ENCODE measurements around the gene BCL2.
A peak's percentile ranks its signal among the peaks of the same experiment; 100 is the strongest.

Gene BCL2

DNA sequence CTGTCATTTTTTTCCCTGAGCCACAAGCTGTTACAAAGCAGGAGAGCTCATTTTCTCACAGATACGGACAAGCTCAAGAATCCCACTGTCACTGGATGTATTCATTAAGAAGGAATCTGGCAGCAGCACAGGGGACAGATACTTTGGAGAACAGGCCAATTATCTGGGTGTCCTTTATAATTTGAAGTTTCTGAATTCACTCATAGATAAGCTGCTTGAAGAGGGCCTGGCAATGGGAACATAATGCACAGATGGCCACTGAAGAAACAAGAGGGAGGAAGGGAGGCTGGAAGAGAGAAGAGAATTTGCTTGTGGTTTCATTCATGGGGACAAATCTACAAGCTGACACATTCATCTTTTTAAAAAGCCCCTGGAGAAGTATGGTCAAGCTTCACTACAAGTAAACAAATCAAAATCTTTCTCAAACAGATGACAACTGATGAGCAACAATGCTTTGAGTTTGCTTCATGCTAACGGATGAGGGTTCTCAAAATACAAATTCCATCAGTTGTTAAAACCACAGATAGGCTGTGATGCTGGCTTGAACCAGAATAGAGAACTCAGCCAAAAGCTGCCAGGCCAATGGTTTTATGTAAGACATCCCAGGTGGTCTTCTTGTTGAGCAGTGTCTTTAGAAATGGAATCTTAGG, 11.9 kb downstream of the BCL2 start:
- DNase-seq: no peak

DNA sequence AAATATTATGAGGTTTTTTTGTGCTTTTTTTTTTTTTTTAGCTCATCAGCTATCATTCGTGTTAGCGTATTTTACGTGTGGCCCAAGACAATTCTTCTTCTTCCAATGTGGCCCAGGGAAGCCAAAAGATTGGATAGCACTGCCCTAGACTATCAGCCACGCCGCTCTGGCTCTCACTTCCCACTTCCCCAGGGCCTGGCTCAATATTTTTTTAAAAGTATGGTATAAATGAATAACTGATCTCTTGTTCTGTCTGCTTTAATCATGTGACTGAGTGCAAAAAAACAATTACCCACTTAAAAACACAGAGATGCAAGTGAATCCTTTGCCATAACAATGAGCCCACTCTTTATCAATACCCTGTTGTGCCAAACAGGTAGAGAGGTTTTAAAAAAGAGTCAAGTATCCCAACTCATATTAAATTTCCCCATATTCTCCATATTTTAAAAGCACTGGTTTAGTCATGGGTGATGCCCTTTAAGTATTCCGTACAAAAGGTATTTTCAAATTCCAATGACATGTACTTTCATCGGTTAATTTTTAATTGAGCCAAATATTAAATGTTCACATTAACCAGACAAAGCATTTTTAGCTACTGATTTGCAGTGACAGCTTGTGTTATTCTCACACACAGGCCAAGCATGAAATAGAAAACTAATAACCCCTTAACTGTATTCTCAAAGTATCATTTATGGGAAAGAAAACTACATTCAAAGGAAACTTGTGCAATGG, 12.6 kb downstream of the BCL2 start:
- DNase-seq: no peak

DNA sequence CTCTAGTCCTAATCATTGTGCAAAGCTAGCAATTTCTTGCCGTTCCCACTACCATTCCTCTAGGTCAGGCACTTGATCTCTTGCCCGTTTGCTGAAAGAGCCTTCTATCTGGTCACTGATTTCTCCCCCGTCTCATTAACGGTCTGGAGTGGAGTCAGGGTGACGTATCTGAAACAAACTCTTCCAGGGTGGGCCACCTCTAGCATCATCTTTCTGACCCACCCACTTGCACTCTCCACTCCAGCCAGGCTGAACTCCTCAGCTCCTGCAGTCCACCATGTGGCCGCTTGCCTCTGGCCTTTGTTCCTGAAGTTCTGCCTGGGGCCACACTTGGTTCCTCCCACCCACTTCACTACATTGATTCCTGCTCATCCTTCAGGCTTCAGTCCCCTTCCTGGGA, 13.3 kb downstream of the BCL2 start:
- no peak for DNase-seq

DNA sequence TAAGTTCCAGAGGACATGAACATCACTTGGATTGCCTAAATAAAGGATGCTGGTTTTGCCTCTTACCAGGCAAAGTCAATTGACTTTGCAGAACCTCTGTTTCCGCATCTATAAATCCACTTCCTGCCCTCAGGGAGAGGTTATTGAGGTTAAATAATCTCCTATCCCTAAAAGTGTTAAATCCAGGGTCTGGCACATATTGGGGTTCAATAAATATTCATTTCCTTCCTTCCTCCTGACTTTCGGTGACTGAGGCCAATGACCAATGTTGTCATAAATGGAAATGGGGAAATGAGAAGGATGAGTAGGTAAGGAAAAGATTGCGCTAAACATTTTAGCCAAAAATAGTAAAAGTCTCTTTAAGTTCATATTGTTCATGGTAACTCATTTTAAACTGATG, 16.0 kb downstream of the BCL2 start:
- no peak for DNase-seq

DNA sequence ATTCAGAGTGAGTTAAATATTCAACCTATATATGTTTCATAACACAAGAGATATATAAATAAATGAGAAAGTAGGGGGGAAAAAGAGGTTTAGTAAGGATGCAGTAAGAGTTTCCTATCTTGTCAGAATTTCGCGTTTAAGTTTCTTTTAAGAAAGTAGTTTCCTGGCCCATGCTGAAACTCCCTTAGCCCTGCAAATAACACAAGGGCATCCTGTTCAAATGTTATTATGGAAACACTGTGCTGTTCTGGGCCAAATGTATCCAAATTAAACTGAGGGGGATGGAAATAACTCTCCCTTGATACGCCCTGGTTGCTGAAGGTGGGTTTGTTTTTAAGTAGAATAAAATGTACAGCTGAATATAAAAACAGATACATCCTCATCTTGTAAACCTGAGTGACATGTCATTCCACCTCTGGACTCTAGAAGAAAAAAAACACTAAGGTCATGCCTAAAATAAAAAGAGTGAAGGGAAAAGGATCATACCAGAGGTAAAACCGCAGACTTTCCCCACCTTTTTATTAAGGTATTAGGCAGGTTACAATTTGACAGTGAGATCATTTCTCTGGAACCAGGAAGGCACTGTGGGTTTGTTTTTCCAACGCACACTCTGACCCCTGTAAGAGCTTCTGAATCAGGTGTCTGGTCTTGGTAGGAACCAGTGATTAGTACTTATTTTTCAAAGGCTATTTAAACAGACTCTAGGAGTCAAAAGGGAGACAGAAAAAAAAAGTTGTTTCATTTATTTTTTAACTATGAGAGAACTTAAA, 16.7 kb downstream of the BCL2 start:
- no peak for DNase-seq

DNA sequence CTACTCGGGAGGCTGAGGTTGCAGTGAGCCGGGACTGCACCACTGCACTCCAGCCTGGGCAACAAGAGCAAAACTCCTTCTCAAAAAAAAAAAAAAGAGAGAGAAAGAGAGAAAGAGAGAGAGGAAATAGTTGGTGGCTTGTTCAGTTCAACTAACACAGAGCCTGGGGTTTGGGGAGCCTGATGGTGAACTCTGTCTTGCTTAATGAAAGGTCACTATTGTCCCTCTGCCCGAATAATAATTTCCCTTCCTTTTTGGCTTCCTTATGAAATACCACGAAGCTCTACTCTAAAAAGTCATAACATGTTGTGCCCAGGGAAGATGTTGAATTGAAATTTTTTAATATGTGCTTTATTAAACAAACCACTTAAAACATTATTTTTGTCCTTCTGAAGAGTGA, 17.3 kb downstream of the BCL2 start:
- no peak for DNase-seq

DNA sequence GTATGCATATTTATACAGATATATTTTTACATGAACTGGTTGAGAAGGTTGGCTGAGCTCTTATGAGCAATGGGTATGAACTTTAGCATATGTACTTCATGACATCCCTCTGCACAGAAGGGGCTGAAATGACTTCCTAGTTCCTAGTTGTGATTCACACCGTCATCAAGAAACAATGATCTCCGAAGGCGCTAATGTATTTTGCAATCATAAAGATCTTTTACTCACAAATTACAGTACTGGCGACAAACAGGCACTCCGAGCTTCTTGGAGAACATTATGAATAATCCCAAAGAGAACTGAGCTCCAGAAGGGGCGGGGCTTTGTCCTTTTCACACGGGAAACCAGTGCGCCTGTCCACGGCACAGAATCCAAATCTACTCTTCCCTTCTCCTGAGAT, 18.1 kb downstream of the BCL2 start:
- DNase-seq: no peak

DNA sequence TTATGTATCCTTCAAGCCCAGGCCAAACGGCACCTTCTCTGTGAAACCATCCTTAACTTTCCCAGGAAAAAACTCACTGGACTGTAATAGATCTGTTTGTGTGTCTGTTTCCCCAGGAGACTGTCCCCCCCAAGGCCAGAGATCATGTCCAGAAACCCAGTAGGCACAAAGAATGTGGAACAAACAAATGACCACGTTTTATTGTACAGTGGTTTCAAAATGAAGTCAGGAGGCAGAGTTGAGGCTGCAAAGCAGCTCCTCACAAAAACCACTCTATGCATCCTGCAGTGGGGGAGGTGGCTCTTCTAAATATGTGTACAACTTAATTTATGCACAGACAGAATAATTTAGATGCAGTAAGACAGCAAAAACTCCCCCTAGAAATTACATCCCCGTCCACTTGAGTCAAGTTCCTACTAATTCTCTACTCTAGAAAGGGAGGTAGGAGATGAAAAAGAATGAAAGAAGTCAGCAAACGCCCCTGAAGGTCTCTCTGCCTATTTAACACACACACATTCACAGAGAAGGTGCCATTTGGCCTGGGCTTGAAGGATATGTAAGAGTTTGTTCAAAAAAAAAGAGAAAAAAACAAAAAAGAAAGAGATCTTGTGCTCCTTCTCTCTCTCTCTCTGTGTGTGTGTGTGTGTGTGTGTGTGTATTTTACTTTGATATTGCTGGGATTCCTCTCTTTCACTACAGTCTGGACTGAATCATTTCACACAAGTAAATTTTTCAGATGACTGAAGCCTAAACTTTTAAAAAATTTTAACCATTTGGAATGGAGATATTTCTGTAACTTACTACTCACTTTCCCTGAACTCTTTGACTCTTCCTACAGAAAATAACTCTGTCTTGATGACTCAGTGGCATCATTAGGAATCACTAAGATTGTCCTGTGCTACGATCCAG, 19.5 kb downstream of the BCL2 start:
- no peak for DNase-seq

DNA sequence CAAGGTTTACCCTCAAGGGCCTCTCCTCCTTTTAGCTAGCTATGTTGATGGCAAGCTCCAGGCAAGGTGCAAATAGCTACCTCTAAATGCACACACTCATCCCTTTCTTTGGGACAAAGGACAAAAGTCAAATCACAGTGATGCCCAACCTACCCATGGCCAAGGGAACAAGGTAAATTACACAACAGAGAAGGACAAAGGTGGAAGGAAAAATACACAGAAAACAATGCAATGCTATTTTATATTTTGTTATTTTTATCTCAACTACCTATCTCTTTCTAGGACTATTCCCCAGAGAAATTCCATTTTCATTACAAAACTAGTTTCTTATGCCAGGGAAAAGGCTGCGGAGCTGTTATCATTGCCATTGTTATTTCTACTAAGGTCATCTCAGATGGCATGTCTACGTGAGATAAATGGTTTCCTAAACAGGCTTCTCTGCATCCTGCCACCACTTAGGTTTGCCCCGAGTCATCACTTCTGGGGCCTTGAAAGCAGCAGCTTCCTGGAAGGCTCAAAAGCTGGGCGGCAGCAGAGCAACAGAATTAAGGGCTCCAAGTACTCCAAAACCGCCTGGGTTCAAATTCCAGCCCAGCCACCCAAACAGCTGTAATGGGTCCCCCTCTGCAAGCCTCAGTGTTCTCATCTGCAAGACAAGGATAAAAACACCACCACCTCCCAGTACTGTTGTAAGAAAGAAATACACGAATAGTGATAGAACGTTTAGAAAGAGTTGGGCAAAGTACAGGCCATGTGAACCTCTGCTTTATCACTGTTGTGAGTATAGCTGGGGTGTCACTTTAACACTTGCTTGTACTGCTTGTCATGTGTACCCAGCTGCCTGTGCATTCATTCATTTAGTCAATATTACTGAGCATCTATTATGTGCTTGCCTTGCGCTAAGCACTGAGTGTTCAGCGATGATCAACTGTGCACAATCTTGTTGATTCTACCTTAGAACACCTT, 20.9 kb downstream of the BCL2 start:
- DNase-seq: peak; percentile 26

DNA sequence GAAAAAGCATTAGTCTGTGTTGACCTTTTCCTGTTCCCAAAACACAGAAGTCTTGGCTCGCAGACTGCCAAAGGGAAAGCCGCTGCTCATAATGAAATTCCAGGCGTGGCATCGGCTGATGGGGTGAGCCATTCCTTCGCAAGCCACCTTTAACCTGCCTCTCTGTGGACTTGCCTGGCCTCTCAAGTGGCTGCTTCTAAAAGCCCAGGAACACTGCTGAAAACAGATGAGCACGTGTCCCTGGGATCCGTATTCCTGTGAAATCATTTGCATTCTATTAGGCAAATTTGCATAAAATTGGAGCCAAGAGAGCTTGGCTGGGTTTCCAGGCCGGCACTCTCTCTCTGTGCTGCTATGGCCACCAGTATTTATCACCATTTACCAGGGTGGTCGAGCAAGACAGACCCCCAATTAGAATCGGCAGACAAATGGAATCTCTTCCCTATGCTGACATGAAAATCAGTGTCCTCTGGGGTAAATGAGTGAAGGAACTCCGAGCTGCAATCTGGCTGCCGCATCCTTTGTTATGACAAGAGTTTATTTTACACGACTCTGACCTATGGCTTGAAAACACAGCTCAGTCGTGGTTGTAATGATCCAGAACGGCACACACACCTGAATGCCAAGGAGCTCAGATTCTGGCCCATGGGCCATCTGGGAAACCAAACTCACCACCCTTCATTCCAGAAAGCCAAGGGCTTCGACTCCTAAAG, 21.7 kb downstream of the BCL2 start:
- no peak for DNase-seq

DNA sequence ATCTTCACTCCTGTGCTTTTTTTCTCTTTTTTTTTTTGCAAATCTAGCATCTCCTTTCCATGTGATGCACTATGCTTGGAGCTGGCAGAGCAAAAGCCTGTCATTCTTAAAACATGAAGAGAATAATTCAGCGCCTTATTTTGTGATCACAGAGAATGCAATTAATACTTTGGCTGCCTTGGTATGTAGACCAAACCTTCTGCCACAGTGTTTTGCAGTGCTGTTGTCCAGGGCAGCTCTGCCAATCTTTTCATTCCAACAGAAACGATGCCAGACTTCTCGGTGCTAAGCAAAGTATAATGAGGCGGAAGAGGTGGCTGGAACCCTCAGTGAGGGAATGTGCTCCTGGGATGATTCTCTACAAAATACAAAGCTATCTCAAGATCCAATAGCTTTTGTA, 25.6 kb downstream of the BCL2 start:
- no peak for DNase-seq

DNA sequence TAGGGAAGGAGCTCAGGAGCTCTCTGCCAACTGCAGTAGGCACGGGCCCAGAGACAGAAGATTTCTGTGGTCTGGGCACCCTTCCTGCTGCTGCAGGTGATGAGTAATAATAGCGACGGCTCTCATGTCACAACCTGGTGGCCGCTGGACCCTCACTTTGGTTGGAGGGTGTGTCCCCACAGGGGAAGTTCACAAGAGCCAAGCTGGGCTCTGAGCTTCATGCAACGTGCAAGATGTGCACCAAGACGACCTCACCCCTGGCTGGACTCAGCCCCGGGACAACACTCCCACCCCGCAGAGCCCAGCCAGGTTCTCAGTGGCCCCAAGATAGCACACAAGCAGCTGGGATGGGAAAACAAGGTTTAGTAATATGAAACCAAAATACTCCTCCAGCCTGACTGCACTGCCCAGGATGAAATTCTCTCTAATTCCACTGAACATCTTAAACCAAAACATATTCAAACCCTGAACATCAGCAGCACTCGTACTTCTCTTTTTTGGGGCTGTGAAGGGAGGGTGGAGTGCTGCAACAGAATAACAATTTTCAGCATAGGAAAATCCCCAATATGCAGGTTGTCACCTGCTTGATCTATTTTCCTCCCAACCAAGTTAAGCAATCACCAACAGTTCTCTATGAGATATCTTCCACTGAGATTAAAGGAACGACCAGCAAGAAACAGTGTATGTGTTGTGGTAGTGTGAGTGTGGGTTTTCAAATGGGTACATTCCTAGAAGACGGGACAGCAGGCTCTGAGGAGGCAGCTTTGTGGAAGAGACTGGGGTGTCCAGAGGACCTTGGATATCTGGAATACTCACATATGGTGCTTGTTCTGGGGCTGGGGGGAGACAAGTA, 26.5 kb downstream of the BCL2 start:
- peak; percentile 33 for DNase-seq

DNA sequence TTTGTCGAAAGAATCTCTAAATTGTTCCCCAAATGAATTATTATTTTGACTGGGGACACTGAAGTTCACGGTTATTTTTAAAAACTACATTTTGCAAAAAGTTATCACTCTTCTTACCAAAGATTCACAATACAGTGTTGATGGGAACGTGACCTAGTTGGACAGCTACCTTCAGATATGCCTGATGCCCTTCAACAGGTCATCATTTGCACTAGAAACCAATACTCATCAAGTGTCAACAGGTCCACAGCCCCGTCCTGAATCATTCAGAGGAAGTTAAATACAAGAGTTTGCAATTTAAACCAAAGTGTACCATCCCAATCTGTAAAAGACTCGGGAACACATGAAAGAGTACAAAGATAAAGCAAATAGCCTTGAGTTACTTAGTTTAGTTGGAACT, 28.3 kb downstream of the BCL2 start:
- DNase-seq: no peak

DNA sequence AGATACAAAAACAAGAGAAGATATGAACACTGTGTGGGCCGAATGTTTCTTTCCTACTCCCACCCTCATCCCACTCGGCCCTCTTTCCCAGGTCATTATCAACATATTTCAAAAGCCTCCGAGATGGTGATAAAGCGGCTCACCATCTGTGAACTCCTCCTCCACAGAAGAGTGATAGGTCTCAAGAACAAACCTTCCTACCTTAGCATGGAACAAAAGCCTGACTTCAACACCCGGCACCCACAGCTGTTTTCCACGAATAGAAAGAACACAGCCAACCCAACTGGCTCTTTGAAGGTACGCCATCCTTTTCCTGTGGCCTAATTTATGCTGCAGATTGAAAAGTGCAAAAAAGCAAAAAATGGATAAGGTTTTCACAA, 28.8 kb downstream of the BCL2 start:
- peak; percentile 18 for DNase-seq

DNA sequence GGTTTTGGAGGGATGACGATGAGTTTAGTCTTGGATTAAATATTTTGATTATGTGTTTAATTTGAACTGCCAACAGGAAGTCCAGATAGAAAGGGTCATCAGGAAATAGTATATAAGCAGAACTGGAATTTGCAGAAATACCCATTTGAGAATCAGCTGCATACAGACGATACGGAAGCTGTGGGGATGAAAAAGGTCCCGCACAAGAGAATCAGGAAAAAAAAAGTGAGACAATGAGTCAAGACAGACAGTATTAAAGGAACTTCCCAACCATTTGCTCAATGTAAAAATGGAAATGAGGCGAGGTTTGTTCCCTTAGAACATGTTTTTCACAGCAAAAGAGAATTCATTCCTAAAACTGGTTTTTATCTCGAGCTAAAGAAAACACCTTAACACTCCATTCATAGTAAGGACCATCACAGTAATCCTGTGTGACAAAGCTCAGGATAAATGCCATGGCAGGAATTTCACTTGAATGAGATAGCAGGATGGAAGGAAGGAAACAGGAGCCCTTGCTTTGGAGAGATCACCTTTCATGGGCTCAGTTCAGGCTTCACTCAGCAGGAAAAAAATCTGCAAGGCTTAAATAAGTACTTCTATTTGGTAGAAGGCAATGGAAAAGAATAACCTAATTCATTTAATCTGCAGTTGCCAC, 29.3 kb downstream of the BCL2 start:
- no peak for DNase-seq

DNA sequence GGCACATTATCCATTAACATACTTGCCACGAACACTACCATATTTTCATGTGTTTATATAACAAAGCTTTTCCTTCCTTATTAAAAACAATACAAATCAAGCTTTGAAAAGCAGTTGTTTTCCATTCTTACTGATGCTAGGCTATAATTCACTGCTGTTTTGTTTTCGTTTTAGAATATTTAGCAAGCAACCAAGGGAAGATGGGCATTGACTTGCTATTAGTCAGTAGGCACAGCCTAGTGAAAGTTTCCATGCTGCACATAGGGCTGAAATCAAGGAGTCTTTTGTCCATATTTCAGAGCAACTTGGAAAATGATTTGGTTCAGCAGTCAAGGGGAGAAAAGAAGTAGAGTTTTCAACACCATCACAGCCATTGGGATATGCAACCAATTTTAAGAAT, 31.3 kb downstream of the BCL2 start:
- no peak for DNase-seq

DNA sequence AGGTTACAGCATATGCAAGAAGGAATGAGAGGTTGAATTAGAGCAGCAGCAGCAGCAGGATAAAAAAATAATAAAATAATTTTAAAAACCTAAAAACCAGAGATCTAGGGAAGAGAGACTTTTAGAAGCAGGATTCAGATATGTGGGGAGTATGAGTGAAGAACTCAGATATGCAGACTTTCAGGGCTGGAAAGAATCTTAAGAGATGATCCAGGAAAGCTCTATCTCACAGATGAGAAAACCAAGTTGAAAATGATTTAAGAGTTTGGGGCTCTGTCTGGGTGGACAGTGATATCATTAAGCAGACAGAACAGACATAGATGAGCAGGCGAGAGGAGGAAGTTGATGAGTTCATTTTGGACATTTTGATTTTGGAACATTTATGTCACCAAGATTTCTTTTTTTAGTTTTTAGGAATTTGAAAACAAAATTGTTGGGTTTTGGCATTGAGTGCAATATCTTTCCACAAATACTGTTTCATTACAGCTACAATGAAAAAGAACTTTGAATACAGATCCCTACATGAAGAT, 31.8 kb downstream of the BCL2 start:
- no peak for DNase-seq

DNA sequence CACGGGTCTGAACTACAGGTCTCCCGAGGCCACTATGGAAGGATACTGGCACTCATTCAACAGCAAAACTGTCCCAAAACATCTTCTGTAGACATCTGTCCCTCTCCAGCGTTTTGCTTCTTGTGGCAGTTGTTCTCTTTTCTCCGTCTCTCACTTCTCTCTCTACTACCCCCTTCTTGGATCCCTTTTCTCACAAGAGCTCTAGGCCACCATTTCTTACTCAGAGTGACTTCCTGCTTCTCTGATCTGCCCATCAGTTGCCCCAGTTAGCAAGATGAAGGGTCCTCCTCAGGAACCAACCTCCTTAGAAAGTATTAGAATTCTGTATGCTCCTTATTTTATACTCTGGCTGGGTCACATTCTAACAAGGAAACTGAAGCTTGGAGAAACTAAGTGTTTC, 32.6 kb downstream of the BCL2 start:
- no peak for DNase-seq

Data from activated gamma-delta T cell treated with Interleukin-2 at 50 U/mL for 16 hours (primary cell).